Measurements from ENCODE around the gene ENTREP3.
"Not testable (repeated sequence)": the region's sequence is repeated elsewhere in the genome, so short reads cannot be mapped to it uniquely, and the experiment has no call there.

ENTREP3 gene

GRCh38 chr1:155255243-155256007 is at the start of gene ENTREP3:
ENTREP3 (minus strand) TSS chr1:155255483; CDS start chr1:155254877, 606 bp downstream.
- DNase-seq = peak; percentile 85

DNA sequence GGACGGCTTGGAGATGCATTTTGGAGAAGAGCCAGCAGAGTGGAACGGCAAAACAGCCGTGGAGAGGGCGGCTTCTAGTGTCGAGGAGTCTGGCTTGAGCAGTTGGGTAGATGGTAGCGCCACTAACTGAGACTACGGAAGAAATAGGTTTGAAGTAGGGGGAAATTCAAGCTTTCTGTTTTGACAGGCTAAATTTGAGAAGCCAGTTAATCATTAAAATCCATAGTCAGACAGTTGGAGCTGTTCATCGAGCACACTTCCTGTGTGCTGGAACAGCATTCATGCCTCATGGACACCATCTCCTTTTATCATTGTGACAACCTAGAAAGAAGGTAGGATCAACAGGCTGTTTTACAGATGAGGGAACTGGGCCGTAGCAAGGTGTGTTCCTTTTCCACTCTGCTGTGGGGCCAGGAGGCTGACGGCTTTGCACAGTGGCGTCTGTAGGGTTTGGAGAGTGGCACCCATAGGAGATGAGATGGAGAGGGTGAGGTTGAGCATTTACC is 49.3 kb upstream of the ENTREP3 start:
- no peak for DNase-seq

- no peak for DNase-seq
Measured at GRCh38 chr1:155301342-155301841, 46.1 kb upstream of the ENTREP3 start, which contains the start of gene PKLR. PKLR (minus strand) TSS chr1:155301438; CDS start chr1:155301395, 43 bp downstream.

DNA sequence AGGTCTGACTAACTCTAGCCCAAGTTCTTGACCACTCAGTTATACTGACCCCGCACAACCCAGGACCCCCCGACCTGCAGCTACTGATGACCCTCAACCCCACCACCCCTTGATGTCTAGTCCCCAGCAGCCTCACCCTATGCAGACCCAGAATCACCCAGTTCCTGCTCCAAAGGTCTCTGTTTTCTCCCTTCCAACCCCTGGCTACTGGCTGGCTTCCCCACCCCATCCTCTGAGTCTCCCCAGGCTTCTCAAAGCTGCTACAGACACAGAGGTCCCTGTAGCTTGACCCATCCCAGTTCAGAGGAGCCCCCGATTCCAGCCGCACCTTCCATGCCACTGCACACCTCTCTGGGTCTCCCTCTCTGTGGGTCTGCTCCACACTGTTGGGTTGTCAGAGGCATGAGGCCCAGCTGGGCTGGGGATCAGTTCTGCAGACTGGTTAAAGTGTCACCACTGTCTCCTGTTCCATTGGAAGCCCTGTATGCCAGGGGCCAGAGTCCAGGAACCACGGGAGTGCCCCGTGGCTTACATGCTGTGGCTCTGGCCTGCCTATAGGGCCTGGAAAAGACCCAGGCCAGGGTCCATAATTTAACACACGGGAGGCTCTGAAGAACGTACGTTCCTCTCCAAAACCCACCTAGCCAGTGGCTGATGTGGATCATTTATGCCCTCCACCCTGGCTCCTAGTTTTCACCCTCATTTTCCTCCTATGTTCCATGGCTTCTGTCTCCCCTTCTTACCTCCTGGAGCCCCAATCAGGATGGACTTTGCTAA is 45.5 kb upstream of the ENTREP3 start:
- no peak for DNase-seq

- DNase-seq = no peak
Measured at GRCh38 chr1:155300024-155300423, 44.7 kb upstream of the ENTREP3 start.

- DNase-seq = no peak
Measured at GRCh38 chr1:155297384-155297783, 42.1 kb upstream of the ENTREP3 start.

GRCh38 chr1:155296661-155297060 is 41.4 kb upstream of the ENTREP3 start:
- no peak for DNase-seq

- DNase-seq = no peak
Measured at GRCh38 chr1:155295942-155296267, 40.6 kb upstream of the ENTREP3 start.

DNA sequence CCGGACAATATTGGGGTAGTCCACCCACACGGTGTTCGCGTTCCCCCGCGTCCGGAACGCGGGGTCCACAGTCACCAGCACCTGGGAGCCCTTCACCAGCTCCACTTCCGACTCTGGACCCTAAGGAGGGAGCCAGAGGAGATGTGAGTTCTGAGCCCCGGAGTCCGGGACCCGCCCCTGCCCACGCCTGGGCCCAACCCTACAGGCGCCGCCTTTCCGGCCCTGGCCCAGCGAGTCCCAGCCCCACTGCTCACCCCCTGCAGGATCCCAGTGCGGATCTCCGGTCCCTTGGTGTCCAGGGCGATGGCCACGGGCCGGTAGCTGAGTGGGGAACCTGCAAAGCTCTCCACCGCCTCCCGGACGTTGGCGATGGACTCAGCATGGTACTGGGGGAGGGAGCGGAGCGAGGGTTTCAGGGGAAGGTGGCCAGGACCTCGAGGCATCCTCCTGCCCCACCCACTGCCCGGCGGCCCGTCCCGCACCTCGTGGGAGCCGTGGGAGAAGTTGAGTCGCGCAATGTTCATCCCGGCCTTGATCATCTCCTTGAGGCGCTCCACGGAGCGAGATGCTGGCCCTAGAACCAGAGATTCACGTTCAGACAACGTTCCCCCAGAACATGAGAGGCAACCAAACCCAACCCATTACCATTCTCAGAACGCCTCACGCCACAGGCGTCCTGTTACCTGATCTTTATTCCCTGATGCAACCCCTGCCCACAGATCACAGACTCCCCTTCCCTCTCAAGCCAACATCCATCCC is 40.1 kb upstream of the ENTREP3 start:
- no peak for DNase-seq

DNA sequence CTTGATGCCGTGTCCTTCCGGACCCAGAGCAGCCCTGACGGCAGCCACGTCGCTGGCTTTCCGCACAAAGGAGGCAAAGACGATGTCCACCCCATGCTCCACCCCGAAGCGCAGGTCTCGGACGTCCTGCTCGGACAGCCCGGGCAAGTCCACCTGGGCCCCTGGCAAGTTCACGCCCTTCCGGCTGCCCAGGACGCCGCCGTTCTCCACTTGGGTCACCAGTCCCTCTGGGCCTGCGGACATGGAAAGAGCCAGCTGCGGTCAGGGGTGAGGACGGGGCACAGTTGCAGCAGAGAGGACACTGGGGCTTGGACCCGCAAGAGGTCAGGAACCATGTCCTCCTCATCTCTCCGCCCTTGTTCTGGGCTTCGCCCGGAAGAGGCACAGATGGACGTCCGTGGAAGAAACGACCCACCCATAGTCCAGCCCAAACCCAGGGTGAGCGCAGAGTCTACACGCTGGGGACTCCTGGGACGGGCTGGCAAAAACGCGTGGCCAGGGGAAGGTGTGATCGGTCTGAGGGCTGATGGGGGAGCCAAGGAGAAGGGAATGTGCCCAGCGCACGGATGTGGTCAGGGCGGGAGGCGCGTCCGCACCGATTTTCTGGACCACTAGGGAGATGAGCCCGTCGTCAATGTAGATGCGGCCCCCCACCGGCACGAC is 39.4 kb upstream of the ENTREP3 start:
- no peak for DNase-seq

DNA sequence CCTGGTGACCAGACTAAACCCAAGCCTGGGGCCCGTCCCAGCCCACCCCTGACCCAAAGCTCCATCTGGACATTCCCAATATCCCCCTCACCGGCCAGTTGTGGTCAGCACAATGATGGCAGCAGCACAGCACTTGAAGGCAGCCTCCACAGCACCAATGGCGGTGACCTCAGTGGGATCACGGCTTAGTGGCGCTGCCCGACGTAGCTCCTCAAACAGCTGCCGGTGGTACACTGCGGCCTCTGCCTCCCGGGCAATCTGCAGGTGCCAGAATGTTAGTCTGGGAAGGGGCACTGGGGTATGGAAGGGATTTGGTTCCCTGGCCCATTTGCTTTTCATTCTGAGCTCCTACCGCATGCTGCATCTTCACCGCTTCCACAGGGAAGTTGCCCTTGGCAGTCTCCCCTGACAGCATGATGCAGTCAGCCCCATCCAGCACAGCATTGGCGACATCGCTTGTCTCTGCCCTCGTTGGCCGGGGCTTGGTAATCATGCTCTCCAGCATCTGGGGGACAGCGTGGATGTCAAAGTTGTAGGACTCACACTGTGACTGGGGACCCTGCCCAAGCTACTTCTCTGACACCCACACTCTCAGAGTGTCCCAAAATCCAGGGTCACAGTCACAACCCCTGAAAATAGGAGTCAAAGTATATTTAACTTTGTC is 37.9 kb upstream of the ENTREP3 start:
- DNase-seq = no peak

DNA sequence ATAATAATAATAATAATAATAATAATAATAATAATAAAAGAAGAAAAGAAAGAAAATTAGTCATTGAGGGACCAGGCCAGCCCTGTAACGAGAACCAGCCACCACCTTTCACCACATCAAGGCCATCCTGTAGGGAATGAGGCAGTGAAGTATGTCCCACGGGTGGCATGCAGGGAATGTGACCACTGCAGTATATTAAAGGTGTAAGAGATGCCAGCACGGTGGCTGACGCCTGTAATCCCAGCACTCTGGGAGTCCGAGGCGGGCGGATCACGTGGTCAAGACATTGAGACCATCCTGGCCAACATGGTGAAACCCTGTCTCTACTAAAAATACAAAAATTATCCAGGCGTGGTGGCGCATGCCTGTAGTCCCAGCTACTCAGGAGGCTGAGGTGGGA is 35.7 kb upstream of the ENTREP3 start:
- DNase-seq = not testable (repeated sequence)

- DNase-seq = no peak
Measured at GRCh38 chr1:155287987-155288543, 32.8 kb upstream of the ENTREP3 start.

- DNase-seq = no peak
Measured at GRCh38 chr1:155286544-155286943, 31.3 kb upstream of the ENTREP3 start.

GRCh38 chr1:155285631-155286044 is 30.4 kb upstream of the ENTREP3 start:
- no peak for DNase-seq

DNA sequence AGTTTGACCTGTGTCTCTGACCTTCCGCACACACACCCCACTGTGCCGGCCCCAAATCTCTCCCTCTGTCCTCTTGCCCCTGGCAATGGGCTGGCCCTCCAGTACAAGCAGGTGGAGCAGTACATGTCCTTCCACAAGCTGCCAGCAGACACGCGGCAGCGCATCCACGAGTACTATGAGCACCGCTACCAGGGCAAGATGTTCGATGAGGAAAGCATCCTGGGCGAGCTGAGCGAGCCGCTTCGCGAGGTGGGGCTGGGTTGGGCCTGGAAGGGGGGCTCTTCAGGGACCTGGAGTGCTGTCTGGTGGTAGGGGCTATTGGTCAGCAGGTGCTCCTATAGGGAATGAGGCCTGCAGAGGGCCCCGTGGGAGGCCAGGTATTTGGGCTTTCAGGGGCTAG is 29.8 kb upstream of the ENTREP3 start:
- DNase-seq = no peak

GRCh38 chr1:155284476-155284875 is 29.2 kb upstream of the ENTREP3 start:
- no peak for DNase-seq

DNA sequence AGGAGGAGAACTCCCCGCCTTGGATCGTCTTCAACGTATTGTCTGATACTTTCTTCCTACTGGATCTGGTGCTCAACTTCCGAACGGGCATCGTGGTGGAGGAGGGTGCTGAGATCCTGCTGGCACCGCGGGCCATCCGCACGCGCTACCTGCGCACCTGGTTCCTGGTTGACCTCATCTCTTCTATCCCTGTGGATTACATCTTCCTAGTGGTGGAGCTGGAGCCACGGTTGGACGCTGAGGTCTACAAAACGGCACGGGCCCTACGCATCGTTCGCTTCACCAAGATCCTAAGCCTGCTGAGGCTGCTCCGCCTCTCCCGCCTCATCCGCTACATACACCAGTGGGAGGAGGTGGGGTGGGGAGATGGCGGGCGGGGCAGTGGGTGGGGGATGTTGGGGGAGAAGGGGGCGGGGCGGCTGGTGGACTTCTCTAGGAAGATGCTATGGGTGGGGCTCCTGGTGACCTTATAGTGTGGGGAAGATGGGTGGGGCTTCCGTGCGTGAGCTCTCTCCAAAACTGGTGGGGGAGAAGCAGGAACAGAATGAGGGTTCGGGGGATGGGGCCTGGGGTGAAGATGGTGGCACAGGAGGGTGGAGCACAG is 27.3 kb upstream of the ENTREP3 start:
- DNase-seq = no peak

- DNase-seq = no peak
Measured at GRCh38 chr1:155279268-155279667, 24.0 kb upstream of the ENTREP3 start.

- no peak for DNase-seq
Measured at GRCh38 chr1:155278689-155279160, 23.4 kb upstream of the ENTREP3 start.
